H1 (cell line): ENCODE results near the gene PTPRR. TPM values are rescaled to one million over a fixed set of nuclear protein-coding genes. Genes with fewer than 3 reads are reported as not detected.
A peak's percentile ranks its signal among the peaks of the same experiment; 100 is the strongest.

Experiments
- CTCF ChIA-PET: fragments of 300-600 bp; sonication (Branson Sonifier 250); formaldehyde crosslinking; loops from one replicate; lab custom pipeline; 2021; ENCODE audit not compliant: partially characterized antibody; lab: Charles Lee
- POLR2A ChIA-PET: fragments of 300-600 bp; sonication (Branson Sonifier 250); formaldehyde crosslinking; loops from one replicate; lab custom pipeline; 2021; ENCODE audit warnings: inconsistent platforms; ENCODE audit not compliant: partially characterized antibody; lab: Charles Lee
- DNase-seq, 2 experiments: peaks; one replicate each; pipeline versions ENCODE4 v3.0.0 to v3.0.0-alpha.2; 2010 to 2022; ENCODE audit warnings: low spot score in 2 of 2, low read depth in 1 of 2, mixed read lengths in 1 of 2
- FAIRE-seq: peaks from 2 replicates; lab custom pipeline; 2011; peaks lifted over from hg19 to GRCh38; lab: Jason Lieb, UNC
- H2AFZ ChIP-seq: 2 replicates; pipeline ENCODE4 v1.8.1; 2012; ENCODE audit warnings: low read length, inconsistent platforms
- H2AK5ac ChIP-seq: 2 replicates; pipeline ENCODE4 v1.6.1; 2013; ENCODE audit warnings: low read depth, low read length
- H2BK120ac ChIP-seq: replicated peaks from 2 replicates; pipeline ENCODE3; 2013; ENCODE audit warnings: low read depth, low read length, inconsistent platforms
- H2BK12ac ChIP-seq: 2 replicates; pipeline ENCODE4 v1.6.1; 2013; ENCODE audit warnings: low read depth, low read length
- H2BK15ac ChIP-seq: 2 replicates; pipeline ENCODE4 v1.6.1; 2013; ENCODE audit warnings: low read length
- H2BK20ac ChIP-seq: 2 replicates; pipeline ENCODE4 v1.6.1; 2013; ENCODE audit warnings: low read length
- H2BK5ac ChIP-seq: 2 replicates; pipeline ENCODE4 v1.6.1; 2013; ENCODE audit warnings: low read depth, low read length
- H3K14ac ChIP-seq: 2 replicates; pipeline ENCODE4 v1.6.1; 2013; ENCODE audit warnings: inconsistent platforms; ENCODE audit not compliant: insufficient read length
- H3K18ac ChIP-seq: 2 replicates; pipeline ENCODE4 v1.6.1; 2013; ENCODE audit warnings: low read length; ENCODE audit errors: extremely low read depth
- H3K23ac ChIP-seq: 2 replicates; pipeline ENCODE4 v1.6.1; 2013; ENCODE audit warnings: inconsistent platforms; ENCODE audit not compliant: insufficient read length
- H3K23me2 ChIP-seq: 2 replicates; pipeline ENCODE4 v1.6.1; 2013; ENCODE audit warnings: low read depth, low read length
- H3K27ac ChIP-seq: 2 replicates; pipeline ENCODE4 v1.6.1; 2011; ENCODE audit warnings: low read depth, low read length, inconsistent platforms
- H3K27me3 ChIP-seq, 4 experiments: replicated peaks in 1 of 4; 1 replicate in 1 of 4; 2 replicates in 3 of 4; pipeline versions ENCODE4 v1.6.1 to v1.8.1; 2011 to 2013; ENCODE audit warnings: low read length in 3 of 4, mild to moderate bottlenecking in 3 of 4, inconsistent platforms in 2 of 4, mixed read lengths in 2 of 4, moderate library complexity in 1 of 4; ENCODE audit not compliant: control insufficient read depth in 3 of 4, insufficient read depth in 3 of 4; ENCODE audit errors: extremely low read depth in 1 of 4
- H3K36me3 ChIP-seq, 4 experiments: 2 replicates each; pipeline versions ENCODE4 v1.6.1 to v1.8.1; 2011 to 2013; ENCODE audit warnings: mild to moderate bottlenecking in 4 of 4, low read length in 3 of 4, moderate library complexity in 2 of 4, control low read depth in 1 of 4, inconsistent platforms in 1 of 4; ENCODE audit not compliant: insufficient read depth in 4 of 4, control insufficient read depth in 2 of 4
- H3K4ac ChIP-seq: replicated peaks from 2 replicates; pipeline ENCODE3; 2013; ENCODE audit warnings: low read length, low read depth, mixed read lengths, inconsistent platforms; ENCODE audit not compliant: insufficient read length
- H3K4me1 ChIP-seq, 4 experiments: replicated peaks in 1 of 4; 1 replicate in 1 of 4; 2 replicates in 3 of 4; pipeline versions ENCODE4 v1.6.1 to v1.8.1; 2011 to 2013; ENCODE audit warnings: low read length in 3 of 4, inconsistent platforms in 2 of 4, mixed read lengths in 1 of 4; ENCODE audit not compliant: insufficient read depth in 4 of 4, control insufficient read depth in 3 of 4
- H3K4me2 ChIP-seq, 2 experiments: 2 replicates each; pipeline versions ENCODE4 v1.6.1 to v1.8.1; 2011 to 2013; ENCODE audit warnings: low read depth in 2 of 2, low read length in 2 of 2, control low read depth in 1 of 2, inconsistent platforms in 1 of 2, mild to moderate bottlenecking in 1 of 2; ENCODE audit not compliant: insufficient read depth in 1 of 2
- H3K4me3 ChIP-seq, 4 experiments: fragments of 200-600, 300-600 bp in 1 of 4; sonication (generic), shearing (Covaris generic), sonication (Bioruptor Twin) in 1 of 4; 2 replicates each; pipeline versions ENCODE4 v1.5.1 to v1.8.1; 2011 to 2016; ENCODE audit warnings: low read length in 4 of 4, low read depth in 3 of 4, control low read depth in 2 of 4, inconsistent platforms in 2 of 4, mild to moderate bottlenecking in 2 of 4, mixed read lengths in 1 of 4, moderate library complexity in 1 of 4; ENCODE audit not compliant: insufficient read depth in 2 of 4; ENCODE audit errors: extremely low read depth in 1 of 4
- H3K56ac ChIP-seq: replicated peaks from 2 replicates; pipeline ENCODE3; 2013; ENCODE audit warnings: low read depth, mild to moderate bottlenecking, mixed read lengths, low read length, inconsistent platforms; ENCODE audit not compliant: insufficient read length
- H3K79me1 ChIP-seq: 2 replicates; pipeline ENCODE4 v1.6.1; 2013; ENCODE audit warnings: low read depth, low read length, control low read depth
- H3K79me2 ChIP-seq, 2 experiments: 2 replicates each; pipeline versions ENCODE4 v1.6.1 to v1.8.1; 2012 to 2013; ENCODE audit warnings: low read length in 2 of 2, mild to moderate bottlenecking in 2 of 2, inconsistent platforms in 1 of 2; ENCODE audit not compliant: insufficient read depth in 2 of 2, control insufficient read depth in 1 of 2
- H3K9ac ChIP-seq, 4 experiments: replicated peaks in 1 of 4; 1 replicate in 1 of 4; 2 replicates in 3 of 4; pipeline versions ENCODE4 v1.6.1 to v1.8.1; 2011 to 2013; ENCODE audit warnings: low read depth in 3 of 4, low read length in 3 of 4, control low read depth in 2 of 4, mild to moderate bottlenecking in 2 of 4, moderate library complexity in 2 of 4, inconsistent platforms in 1 of 4; ENCODE audit errors: extremely low read depth in 1 of 4
- H3K9me3 ChIP-seq, 2 experiments: 2 replicates each; pipeline versions ENCODE4 v1.6.1 to v1.8.1; 2012 to 2013; ENCODE audit warnings: mild to moderate bottlenecking in 2 of 2, moderate library complexity in 2 of 2, control low read depth in 1 of 2, inconsistent platforms in 1 of 2, low read depth in 1 of 2, low read length in 1 of 2, mixed read lengths in 1 of 2; ENCODE audit not compliant: insufficient read depth in 2 of 2
- H4K20me1 ChIP-seq, 2 experiments: replicated peaks in 1 of 2; 2 replicates each; pipeline versions ENCODE3 to v1.8.1; 2011 to 2013; ENCODE audit warnings: inconsistent platforms in 2 of 2, low read length in 2 of 2, mild to moderate bottlenecking in 1 of 2; ENCODE audit not compliant: insufficient read depth in 2 of 2, control insufficient read depth in 1 of 2
- H4K5ac ChIP-seq: 2 replicates; pipeline ENCODE4 v1.6.1; 2013; ENCODE audit warnings: low read length, low read depth, mixed read lengths, inconsistent platforms; ENCODE audit not compliant: insufficient read length
- H4K8ac ChIP-seq: 2 replicates; pipeline ENCODE4 v1.8.0; 2013; ENCODE audit warnings: mild to moderate bottlenecking, moderate library complexity, low read length, inconsistent platforms; ENCODE audit not compliant: insufficient read depth; ENCODE audit errors: extremely low read depth
- H4K91ac ChIP-seq: replicated peaks from 2 replicates; pipeline ENCODE3; 2013; ENCODE audit warnings: low read length, mixed read lengths, inconsistent platforms; ENCODE audit not compliant: insufficient read length
- ASH2L ChIP-seq: fragments of 200-600, 300-600 bp; sonication (generic); IDR thresholded peaks from one replicate; pipeline ENCODE4 v1.7.1; 2017; ENCODE audit warnings: low read length
- BACH1 ChIP-seq: IDR thresholded peaks from 2 replicates; pipeline ENCODE4 v1.6.1; 2012; ENCODE audit warnings: low read length, improper control_type of control experiment
- CEBPB ChIP-seq: IDR thresholded peaks from 2 replicates; pipeline ENCODE4 v1.6.1; 2012; ENCODE audit warnings: low read depth, low read length
- CREB1 ChIP-seq: IDR thresholded peaks from 2 replicates; pipeline ENCODE4 v1.6.1; 2012; ENCODE audit warnings: inconsistent platforms
- EGR1 ChIP-seq: IDR thresholded peaks from 2 replicates; pipeline ENCODE4 v1.6.1; 2011; ENCODE audit warnings: low read depth, low read length, borderline replicate concordance
- JUN ChIP-seq: IDR thresholded peaks from 2 replicates; pipeline ENCODE4 v1.6.1; 2011; ENCODE audit warnings: low read depth, mild to moderate bottlenecking, improper control_type of control experiment, low read length
- KDM1A ChIP-seq: fragments of 200-600, 300-600 bp; sonication (generic); IDR thresholded peaks from 2 replicates; pipeline ENCODE4 v1.7.1; 2016; ENCODE audit warnings: mild to moderate bottlenecking, low read length, borderline replicate concordance
- KDM5A ChIP-seq: fragments of 200-600 bp; IDR thresholded peaks from 2 replicates; pipeline ENCODE4 v1.7.1; 2012; ENCODE audit warnings: mild to moderate bottlenecking, low read length, inconsistent platforms, mixed read lengths
- NRF1 ChIP-seq: IDR thresholded peaks from 2 replicates; pipeline ENCODE4 v1.6.1; 2011; ENCODE audit warnings: mild to moderate bottlenecking, low read depth, low read length, improper control_type of control experiment
- SIN3A ChIP-seq, 2 experiments: IDR thresholded peaks in 1 of 2; conservative IDR thresholded peaks in 1 of 2; 2 replicates each; pipeline ENCODE4 v1.6.1; 2011 to 2012; ENCODE audit warnings: low read length in 2 of 2, improper control_type of control experiment in 1 of 2, low read depth in 1 of 2, mild to moderate bottlenecking in 1 of 2
- SP2 ChIP-seq: IDR thresholded peaks from 2 replicates; pipeline ENCODE4 v1.6.1; 2012; ENCODE audit warnings: mild to moderate bottlenecking, low read length, inconsistent platforms
- SRF ChIP-seq: IDR thresholded peaks from 2 replicates; pipeline ENCODE4 v1.6.1; 2011; ENCODE audit warnings: mild to moderate bottlenecking, low read depth, low read length, moderate library complexity
- TAF1 ChIP-seq: IDR thresholded peaks from 2 replicates; pipeline ENCODE4 v1.6.1; 2011; ENCODE audit warnings: mild to moderate bottlenecking, low read depth, low read length
- TCF12 ChIP-seq: IDR thresholded peaks from 2 replicates; pipeline ENCODE4 v1.6.1; 2011; ENCODE audit warnings: low read depth, mild to moderate bottlenecking, low read length
- TEAD4 ChIP-seq: IDR thresholded peaks from 2 replicates; pipeline ENCODE4 v1.6.1; 2012; ENCODE audit warnings: low read depth, low read length, inconsistent platforms, mixed read lengths
- WGBS, 2 experiments: shearing (Covaris generic) in 1 of 2; methylation state at CpG; one replicate each; pipeline versions ENCODE4 v1.1.6 to v1.1.7; 2013 to 2015; ENCODE audit warnings: low lambda C conversion rate in 2 of 2, mixed read lengths in 2 of 2, inconsistent platforms in 1 of 2, low coverage in 1 of 2, missing lambda C conversion rate in 1 of 2; ENCODE audit not compliant: insufficient replicate concordance in 2 of 2, insufficient coverage in 1 of 2, insufficient read length in 1 of 2; ENCODE audit errors: extremely low coverage in 1 of 2, missing lambda C conversion rate in 1 of 2; 5-methylcytosine and 5-hydroxymethylcytosine counted together
- polyA plus RNA-seq, 7 experiments: library from polyadenylated mRNA; depleted of rRNA in 3 of 7; stranded (reverse) in 5 of 7; unstranded in 2 of 7; fragments of >200 nt in 5 of 7; fragments of 200-250 nt in 2 of 7; gene quantifications; 1 replicate in 5 of 7; 2 replicates in 1 of 7; 4 replicates in 1 of 7; pipeline versions ENCODE4 v1.2.1 to v1.2.3, GENCODE V29; 2011 to 2013; ENCODE audit warnings: missing spikeins in 2 of 7, mixed read lengths in 2 of 7
- total RNA-seq: library from RNA; stranded (reverse); fragmentation: NEBNext Ultra II Directional; extraction: Animal tissue kit (Norgen Biotek cat#: 25700); gene quantifications from 2 replicates; pipeline ENCODE4 v1.2.1, GENCODE V29; 2021
- TF ChIP-seq, protein P1 (sequence below): IDR thresholded peaks from 2 replicates; pipeline ENCODE4 v1.6.1; 2012; ENCODE audit warnings: inconsistent platforms

Gene PTPRR
- total and polyA plus RNA-seq, 2 of the 8 experiments (the other 6 are each of a cell fraction or from before 2014, with no cell fraction given): 0.07 to 0.35 TPM

DNA sequence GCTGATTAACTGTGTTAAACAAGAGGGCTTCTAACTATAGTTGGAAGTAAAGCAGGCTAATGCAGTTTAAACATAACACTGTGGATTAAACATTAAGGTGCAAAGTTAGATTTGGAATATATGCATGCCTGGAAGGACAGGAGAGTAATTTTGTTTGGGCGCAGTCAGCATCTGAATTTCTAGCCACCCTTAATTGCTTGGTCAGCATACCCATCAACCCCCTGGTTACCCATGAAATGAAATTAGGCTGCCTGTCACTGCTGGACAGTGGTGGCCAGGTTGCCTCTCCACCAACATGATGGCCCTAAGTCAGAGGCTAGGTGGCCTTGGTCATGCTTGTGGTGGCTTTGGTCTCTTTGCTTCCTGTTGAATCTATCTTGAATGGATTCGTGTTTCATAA lies 253.3 kb downstream of the PTPRR start:
- no peak for DNase-seq
- Histone ChIP-seq H3K4me3 (no peak overlapping the region), H3K9me3 (no peaks in the 10 kb centered on the region), H4K5ac (no peak overlapping the region), H3K56ac (no peak overlapping the region), H4K20me1 (no peaks in the 10 kb centered on the region), H4K8ac (no peak overlapping the region), H4K91ac (no peak overlapping the region), H2BK12ac (no peak overlapping the region), H3K18ac (no peak overlapping the region), H2AFZ (no peak overlapping the region), H3K36me3 (no peaks in the 10 kb centered on the region), H2BK20ac (0 out of 2 replicates have a peak overlapping the region, but pooled peaks have one; percentile 72), H2BK15ac (no peak overlapping the region; the same call in 1 of the 2 replicates), H3K4me2 (no peak overlapping the region), H3K23ac (no peak overlapping the region), H2AK5ac (no peak overlapping the region), H3K79me1 (no peaks in the 10 kb centered on the region), H3K9ac (no peak overlapping the region), H3K27me3 (no peaks in the 10 kb centered on the region), H2BK5ac (no peak overlapping the region), H3K14ac (no peak overlapping the region), H2BK120ac (no peak overlapping the region), H3K27ac (no peak overlapping the region), H3K4me1 (peaks cover 0 to 8% (median 5%) of the 10 kb centered on the region in 4 experiments; a peak in 5 of 7 replicates), H3K4ac (no peak overlapping the region), H3K23me2 (no peaks in the 10 kb centered on the region), H3K79me2 (no peaks in the 10 kb centered on the region)
- POLR2A ChIA-PET: no interaction called here
- CTCF ChIA-PET: no interaction called here
- FAIRE-seq: no peak
- WGBS, 2 experiments: 93% methylated on average over 2 of the region's 2 CpGs; no CpG with 5 or more reads in 1 of the 2 experiments
- no peak for TF ChIP-seq SP2
- no peak for TF ChIP-seq TEAD4
- no peak for TF ChIP-seq NRF1
- TF ChIP-seq BACH1: no peak
- TF ChIP-seq CEBPB: no peak
- no peak for TF ChIP-seq ASH2L
- TF ChIP-seq JUN: no peak
- TF ChIP-seq, protein P1, sequence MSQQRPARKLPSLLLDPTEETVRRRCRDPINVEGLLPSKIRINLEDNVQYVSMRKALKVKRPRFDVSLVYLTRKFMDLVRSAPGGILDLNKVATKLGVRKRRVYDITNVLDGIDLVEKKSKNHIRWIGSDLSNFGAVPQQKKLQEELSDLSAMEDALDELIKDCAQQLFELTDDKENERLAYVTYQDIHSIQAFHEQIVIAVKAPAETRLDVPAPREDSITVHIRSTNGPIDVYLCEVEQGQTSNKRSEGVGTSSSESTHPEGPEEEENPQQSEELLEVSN: no peak
- TF ChIP-seq SRF: no peak
- TF ChIP-seq KDM5A: no peak
- no peak for TF ChIP-seq TAF1
- no peak for TF ChIP-seq TCF12
- TF ChIP-seq KDM1A: no peak
- TF ChIP-seq CREB1: no peak
- no peak for TF ChIP-seq EGR1
- TF ChIP-seq SIN3A (conservative IDR thresholded peaks at IDR 0.05 in 1 of 2, IDR thresholded peaks at IDR 0.05 in 1 of 2; ENCODE audit: low read depth in 1 of 2, low read length in 2 of 2): no peak
